HepG2 (cell line): ENCODE results near the gene CDK3. TPM values are rescaled to one million over a fixed set of nuclear protein-coding genes. Genes with fewer than 3 reads are reported as not detected.

Experiments used
- CC2D1A ChIP-seq: sonication (generic); formaldehyde crosslinking; IDR thresholded peaks from 2 replicates; pipeline ENCODE4 v1.8.1; 2023; ENCODE audit warnings: mild to moderate bottlenecking, missing genetic modification reagents
- HNF1B ChIP-seq: sonication (generic); formaldehyde crosslinking; IDR thresholded peaks from 2 replicates; pipeline ENCODE4 v1.5.1; 2020; ENCODE audit warnings: mild to moderate bottlenecking, moderate library complexity, missing genetic modification reagents
- KDM5A ChIP-seq: fragments of 200-600 bp; sonication (generic); IDR thresholded peaks from 2 replicates; pipeline ENCODE4 v1.7.0; 2018; ENCODE audit warnings: antibody characterized with exemption, mild to moderate bottlenecking, low read length, borderline replicate concordance
- MTF2 ChIP-seq: sonication (generic); formaldehyde crosslinking; IDR thresholded peaks from 2 replicates; pipeline ENCODE4 v1.5.0; 2020; ENCODE audit warnings: missing genetic modification reagents, borderline replicate concordance
- NFAT5 ChIP-seq: sonication (generic); formaldehyde crosslinking; IDR thresholded peaks from 2 replicates; pipeline ENCODE4 v1.4.0; 2020; ENCODE audit warnings: missing genetic modification reagents
- NPAS2 ChIP-seq: sonication (generic); formaldehyde crosslinking; IDR thresholded peaks from 2 replicates; pipeline ENCODE4 v1.8.0; 2022; ENCODE audit warnings: mild to moderate bottlenecking, missing genetic modification reagents, borderline replicate concordance
- PHB2 ChIP-seq: fragments of 450-650 bp; IDR thresholded peaks from 2 replicates; pipeline ENCODE4 v1.6.1; 2018; ENCODE audit not compliant: partially characterized antibody
- RARA ChIP-seq: IDR thresholded peaks from 2 replicates; pipeline ENCODE4 v1.6.1; 2016; ENCODE audit warnings: missing genetic modification reagents, missing compliant biosample characterization
- SAFB2 ChIP-seq: sonication (generic); formaldehyde crosslinking; IDR thresholded peaks from 2 replicates; pipeline ENCODE4 v1.5.1; 2020; ENCODE audit warnings: missing genetic modification reagents, low read depth, mild to moderate bottlenecking, borderline replicate concordance
- SUZ12 ChIP-seq: fragments of 150-350 bp; IDR thresholded peaks from 2 replicates; pipeline ENCODE4 v1.6.1; 2014; ENCODE audit warnings: low read depth, low read length
- ZBTB46 ChIP-seq: sonication (generic); formaldehyde crosslinking; IDR thresholded peaks from 2 replicates; pipeline ENCODE4 v1.4.0; 2020; ENCODE audit warnings: mild to moderate bottlenecking, missing genetic modification reagents, borderline replicate concordance
- ZC3H13 ChIP-seq: sonication (generic); formaldehyde crosslinking; IDR thresholded peaks from 2 replicates; pipeline ENCODE4 v1.8.1; 2023; ENCODE audit warnings: mild to moderate bottlenecking, missing genetic modification reagents, moderate library complexity
- ZNF136 ChIP-seq: sonication (generic); formaldehyde crosslinking; IDR thresholded peaks from 2 replicates; pipeline ENCODE4 v1.8.1; 2022; ENCODE audit warnings: low read depth, mild to moderate bottlenecking, moderate library complexity, missing genetic modification reagents
- ZNF253 ChIP-seq: sonication (generic); formaldehyde crosslinking; IDR thresholded peaks from 2 replicates; pipeline ENCODE4 v1.8.0; 2022; ENCODE audit warnings: mild to moderate bottlenecking, missing genetic modification reagents, borderline replicate concordance
- ZNF264 ChIP-seq: sonication (generic); formaldehyde crosslinking; IDR thresholded peaks from 2 replicates; pipeline ENCODE4 v1.4.0; 2020; ENCODE audit warnings: missing genetic modification reagents
- ZNF282 ChIP-seq: fragments of 450-650 bp; IDR thresholded peaks from 2 replicates; pipeline ENCODE4 v1.6.1; 2018; ENCODE audit not compliant: partially characterized antibody
- ZNF3 ChIP-seq: IDR thresholded peaks from 2 replicates; pipeline ENCODE4 v1.7.0; 2017; ENCODE audit warnings: inconsistent platforms
- ZSCAN20 ChIP-seq: sonication (generic); formaldehyde crosslinking; IDR thresholded peaks from 2 replicates; pipeline ENCODE4 v1.4.0; 2020; ENCODE audit warnings: missing genetic modification reagents, mild to moderate bottlenecking, borderline replicate concordance
- ZSCAN31 ChIP-seq: sonication (generic); formaldehyde crosslinking; IDR thresholded peaks from 2 replicates; pipeline ENCODE4 v1.5.0; 2020; ENCODE audit warnings: low read depth, mild to moderate bottlenecking, missing genetic modification reagents
- polyA plus RNA-seq, 8 experiments: library from polyadenylated mRNA; depleted of rRNA in 3 of 8; stranded (reverse) in 7 of 8; unstranded in 1 of 8; fragments of >200 nt; fragmentation: Illumina TruSeq in 4 of 8; extraction: Trizol in 4 of 8; gene quantifications; 2 replicates each; pipeline versions ENCODE4 v1.2.1 to v1.2.3, GENCODE V29; 2011 to 2016; ENCODE audit warnings: low read depth in 4 of 8, missing spikeins in 1 of 8, mixed read lengths in 1 of 8; ENCODE audit not compliant: insufficient read depth in 1 of 8
- total RNA-seq, 5 experiments: library from RNA; depleted of rRNA; stranded (reverse); fragments of >200 nt; fragmentation: Illumina TruSeq; extraction: Trizol; gene quantifications; 2 replicates each; pipeline ENCODE4 v1.2.3, GENCODE V29; 2016; ENCODE audit warnings: low read depth in 1 of 5
- TF ChIP-seq, protein P1 (sequence below): sonication (generic); formaldehyde crosslinking; IDR thresholded peaks from 2 replicates; pipeline ENCODE4 v1.4.0; 2020; ENCODE audit warnings: missing genetic modification reagents

Gene CDK3
- total and polyA plus RNA-seq, 2 of the 13 experiments (the other 11 are each of a cell fraction or from before 2014, with no cell fraction given) = 5.8 to 11.4 TPM

- peak; percentile 33; the same call in 1 of the 2 replicates for TF ChIP-seq NFAT5 (CRISPR knock-in tag)
- peak; percentile 80; the same call in 1 of the 2 replicates for TF ChIP-seq ZSCAN31 (CRISPR knock-in tag)
- peak; percentile 76; the same call in 1 of the 2 replicates for TF ChIP-seq ZC3H13 (CRISPR knock-in tag)
- TF ChIP-seq ZBTB46 (CRISPR knock-in tag) = no peak
- peak; percentile 54; the same call in 1 of the 2 replicates for TF ChIP-seq RARA (CRISPR knock-in tag)
- TF ChIP-seq, protein P1, sequence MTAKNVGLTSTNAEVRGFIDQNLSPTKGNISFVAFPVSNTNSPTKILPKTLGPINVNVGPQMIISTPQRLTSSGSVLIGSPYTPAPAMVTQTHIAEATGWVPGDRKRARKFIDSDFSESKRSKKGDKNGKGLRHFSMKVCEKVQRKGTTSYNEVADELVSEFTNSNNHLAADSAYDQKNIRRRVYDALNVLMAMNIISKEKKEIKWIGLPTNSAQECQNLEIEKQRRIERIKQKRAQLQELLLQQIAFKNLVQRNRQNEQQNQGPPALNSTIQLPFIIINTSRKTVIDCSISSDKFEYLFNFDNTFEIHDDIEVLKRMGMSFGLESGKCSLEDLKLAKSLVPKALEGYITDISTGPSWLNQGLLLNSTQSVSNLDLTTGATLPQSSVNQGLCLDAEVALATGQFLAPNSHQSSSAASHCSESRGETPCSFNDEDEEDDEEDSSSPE (CRISPR knock-in tag) = 0 out of 2 replicates have a peak, but pooled peaks have one; percentile 49
- no peak for TF ChIP-seq HNF1B (CRISPR knock-in tag)
- TF ChIP-seq MTF2 (CRISPR knock-in tag) = no peak
- TF ChIP-seq ZSCAN20 (CRISPR knock-in tag) = no peak
- no peak for TF ChIP-seq CC2D1A
- TF ChIP-seq PHB2 = no peak
- peak; percentile 59; the same call in 1 of the 2 replicates for TF ChIP-seq ZNF253
- no peak for TF ChIP-seq ZNF3 (CRISPR knock-in tag)
- no peak for TF ChIP-seq ZNF282
- TF ChIP-seq ZNF264 (CRISPR knock-in tag) = no peak
- TF ChIP-seq KDM5A = no peak
- no peak for TF ChIP-seq SUZ12
- TF ChIP-seq ZNF136 = no peak
- no peak for TF ChIP-seq NPAS2 (CRISPR knock-in tag)
- 0 out of 2 replicates have a peak, but pooled peaks have one; percentile 17 for TF ChIP-seq SAFB2 (CRISPR knock-in tag)
Observed at GRCh38 chr17:76027159-76027839, 26.6 kb downstream of the CDK3 start, which contains the start of gene EVPL (continued).
